Measurements from ENCODE around the gene SLC38A11. TPM values are rescaled to one million over a fixed set of nuclear protein-coding genes. Genes with fewer than 3 reads are reported as not detected.

SLC38A11 gene
- polyA plus RNA-seq, 1 of the 3 experiments (the other 2 are of a cell fraction) = not detected

DNA sequence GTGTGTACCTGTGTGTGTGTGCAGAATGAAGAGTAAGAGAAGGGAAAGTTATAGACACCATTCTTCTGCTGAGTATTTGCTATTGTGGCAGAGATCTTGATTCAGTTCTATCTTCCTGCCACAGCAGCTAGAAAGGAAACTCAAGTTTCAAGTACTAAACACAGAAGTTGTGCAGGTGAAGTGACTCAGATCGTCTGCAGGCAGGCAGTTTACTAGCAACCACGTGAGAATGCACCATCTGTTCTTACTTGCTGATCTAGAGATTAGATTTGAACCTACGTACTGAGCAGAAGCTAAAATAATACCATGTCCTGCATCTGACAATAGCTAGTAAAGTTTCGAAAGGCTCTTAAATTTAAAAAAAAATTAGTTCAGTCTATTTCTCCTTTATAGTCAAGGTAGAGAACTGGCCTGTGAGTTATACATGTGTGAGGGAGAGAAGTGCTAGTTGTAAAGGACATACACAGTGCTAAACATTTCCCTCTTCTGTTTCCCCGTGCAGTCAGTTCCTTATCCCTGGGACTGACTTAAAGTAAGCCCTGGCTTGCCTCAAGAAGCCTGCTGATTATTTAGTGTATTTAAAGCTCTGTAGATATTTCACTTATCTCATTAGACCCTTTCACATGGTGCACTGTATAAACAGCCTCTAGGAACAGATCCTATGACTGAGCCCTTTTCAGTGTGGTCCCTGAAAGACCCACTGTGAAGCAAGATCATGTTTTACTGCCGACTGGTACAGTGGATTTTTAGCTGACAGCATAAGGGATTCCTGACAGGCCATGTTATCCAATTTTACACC is 45.0 kb downstream of the SLC38A11 start:
- Histone ChIP-seq H3K4me1 (ENCODE audit: control insufficient read depth in 1 of 2, insufficient read depth in 2 of 2, low read depth in 1 of 2, low read length in 1 of 2) (peaks cover 0 to 18% of the 10 kb centered on the region in 2 experiments; a peak in 2 of 4 replicates), H3K79me2 (ENCODE audit: insufficient read depth) (no peaks in the 10 kb centered on the region), H2AFZ (ENCODE audit: low read depth) (peak overlapping the region; percentile 20; the same call in 1 of the 2 replicates), H3K9me2 (no peaks in the 10 kb centered on the region), H3K4me2 (no peak overlapping the region), H3K27me3 (ENCODE audit: insufficient read depth) (no peaks in the 10 kb centered on the region), H3K9ac (no peak overlapping the region), H3K27ac (ENCODE audit: low read depth in 2 of 2, low read length in 1 of 2) (peak overlapping the region in 1 of 2 experiments; percentile 83; a peak in 2 of 4 replicates), H3K4me3 (ENCODE audit: low read depth in 2 of 2, low read length in 1 of 2) (no peak overlapping the region), H3F3A (replicated peaks; ENCODE audit: insufficient read depth) (peaks cover under 1% of the 10 kb centered on the region), H3K9me3 (no peaks in the 10 kb centered on the region), H3K36me3 (replicated peaks in 1 of 2; ENCODE audit: control insufficient read depth in 1 of 2, insufficient read depth in 2 of 2, low read length in 1 of 2) (no peaks in the 10 kb centered on the region), H4K20me1 (ENCODE audit: insufficient read depth) (no peaks in the 10 kb centered on the region)
- ChIA-PET CTCF (interaction anchor here (1.0 to 2.3 kb wide), 7 partner anchors 20 to 194 kb away, joined by 3 to 12 read pairs (median 4); partner anchors contain the start of gene COBLL1), POLR2A (no interaction called here)
- 16% methylated on average over 6 of the region's 6 CpGs for WGBS (ENCODE audit: low lambda C conversion rate)
- no peak for DNase-seq
- TF ChIP-seq ELF1 (IDR thresholded peaks at IDR 0.05) (no peak), NRF1 (IDR thresholded peaks at IDR 0.05; ENCODE audit: low read depth, low read length) (no peak), FOSL2 (IDR thresholded peaks at IDR 0.05; ENCODE audit: borderline replicate concordance, low read depth) (peak; percentile 61; the same call in 1 of the 2 replicates), JUND (IDR thresholded peaks at IDR 0.05) (peak; percentile 63), MXI1 (IDR thresholded peaks at IDR 0.05; ENCODE audit: low read depth, low read length) (0 out of 2 replicates have a peak, but pooled peaks have one; percentile 39), GATA2 (CRISPR knock-in tag; IDR thresholded peaks at IDR 0.05) (peak; percentile 66), SIN3A (IDR thresholded peaks at IDR 0.05; ENCODE audit: borderline replicate concordance, low read depth, low read length) (0 out of 2 replicates have a peak, but pooled peaks have one; percentile 19), FOXM1 (IDR thresholded peaks at IDR 0.05; ENCODE audit: low read depth) (no peak), RXRA (IDR thresholded peaks at IDR 0.05; ENCODE audit: borderline replicate concordance, low read depth) (no peak), NFIC (IDR thresholded peaks at IDR 0.05; ENCODE audit: borderline replicate concordance) (no peak), RCOR1 (IDR thresholded peaks at IDR 0.05; ENCODE audit: low read length) (peak; percentile 72), EZH2phosphoT487 (IDR thresholded peaks at IDR 0.05; ENCODE audit: borderline replicate concordance, low read depth) (no peak), FOXJ3 (CRISPR knock-in tag; IDR thresholded peaks at IDR 0.05) (no peak), USF2 (IDR thresholded peaks at IDR 0.05; ENCODE audit: borderline replicate concordance, low read depth, low read length) (no peak), EP300 (IDR thresholded peaks at IDR 0.05; ENCODE audit: borderline replicate concordance in 1 of 2, low read depth in 1 of 2, low read length in 1 of 2) (peak; percentile 56 to 70; a peak in 3 of 4 replicates), ZBTB33 (IDR thresholded peaks at IDR 0.05; ENCODE audit: borderline replicate concordance, low read depth) (no peak), CHD2 (IDR thresholded peaks at IDR 0.05; ENCODE audit: low read length, partially characterized antibody) (no peak), GABPA (IDR thresholded peaks at IDR 0.05; ENCODE audit: low read depth) (no peak), REST (IDR thresholded peaks at IDR 0.05; ENCODE audit: low read depth, low read length) (no peak), MEF2A (IDR thresholded peaks at IDR 0.05; ENCODE audit: borderline replicate concordance, low read depth) (no peak), TAF1 (IDR thresholded peaks at IDR 0.05; ENCODE audit: borderline replicate concordance, low read depth, low read length) (no peak), PBX3 (IDR thresholded peaks at IDR 0.05) (peak; percentile 43; the same call in 1 of the 2 replicates), RFX5 (IDR thresholded peaks at IDR 0.05; ENCODE audit: low read length) (no peak), MAX (IDR thresholded peaks at IDR 0.05; ENCODE audit: low read depth) (peak; percentile 77), TEAD4 (IDR thresholded peaks at IDR 0.05; ENCODE audit: borderline replicate concordance, insufficient read depth) (no peak), YY1 (IDR thresholded peaks at IDR 0.05; ENCODE audit: low read depth) (no peak)

Measured in SK-N-SH (cell line).